Endometrial microvascular endothelial cells (primary cell): ENCODE results near the gene FAF1. TPM values are rescaled to one million over a fixed set of nuclear protein-coding genes. Genes with fewer than 3 reads are reported as not detected.

ENCODE experiments used
- in situ Hi-C: cut with HindIII; loops from 2 replicates; pipeline ENCODE4 v1.10.0; 2017; ENCODE audit warnings: low sequenced_read_pairs, low pct_unique_long_range_greater_than_20kb; ENCODE audit errors: inconsistent ontology term
- total RNA-seq: library from RNA; depleted of rRNA; stranded (reverse); fragments of >200 nt; gene quantifications from one replicate; pipeline ENCODE4 v1.2.3, GENCODE V29; 2015; ENCODE audit errors: inconsistent ontology term

Gene FAF1
- total RNA-seq, 1 donor from 2014 or later, result 72.0 TPM

DNA sequence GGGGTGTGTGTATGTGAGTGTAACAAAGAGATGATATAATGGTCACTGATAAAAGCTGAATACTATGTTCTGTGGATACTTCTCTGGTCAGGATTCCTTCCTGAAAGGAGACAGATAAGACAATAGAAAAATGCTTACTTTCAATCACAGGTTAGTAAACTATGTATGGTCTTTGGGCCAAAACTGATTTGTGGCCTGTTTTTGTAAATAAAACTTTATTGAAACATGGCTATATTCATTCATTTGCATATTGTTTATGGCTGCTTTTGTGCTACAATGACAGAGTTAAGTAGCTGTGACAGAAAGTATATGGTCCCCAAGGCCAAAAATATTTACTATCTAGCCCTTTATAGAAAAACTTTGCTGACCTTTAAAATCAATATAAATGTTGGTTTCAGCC is 454.6 kb downstream of the FAF1 start:
- in situ Hi-C loops, result no loop called here

- in situ Hi-C loops, result no loop called here
Observed at GRCh38 chr1:50503515-50503914, 456.6 kb downstream of the FAF1 start.

GRCh38 chr1:50502147-50502546 is 457.9 kb downstream of the FAF1 start:
- in situ Hi-C loops, result no loop called here

DNA sequence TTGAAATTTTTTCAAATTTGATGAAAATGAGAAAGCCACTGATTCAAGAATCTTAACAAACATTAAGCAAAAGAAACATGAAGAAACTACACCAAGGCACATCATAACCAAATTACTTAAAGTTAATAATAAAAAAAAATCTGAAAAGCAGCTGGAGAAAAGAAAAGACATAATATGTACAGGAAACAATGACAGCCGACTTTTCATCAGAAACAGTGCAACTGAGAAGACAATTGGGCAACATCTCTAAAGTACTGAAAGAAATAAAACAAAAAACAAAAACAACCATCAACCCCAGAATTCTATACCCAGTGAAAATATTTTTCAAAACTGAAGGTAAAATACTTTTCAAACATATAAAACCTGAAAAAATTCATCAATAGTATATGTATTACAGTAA is 463.1 kb downstream of the FAF1 start:
- in situ Hi-C loops, result no loop called here

GRCh38 chr1:50493710-50494109 is 466.4 kb downstream of the FAF1 start:
- in situ Hi-C loops, result no loop called here

GRCh38 chr1:50492142-50492541 is 467.9 kb downstream of the FAF1 start:
- in situ Hi-C loops, result no loop called here

- in situ Hi-C loops, result no loop called here
Observed at GRCh38 chr1:50491142-50491541, 468.9 kb downstream of the FAF1 start.

DNA sequence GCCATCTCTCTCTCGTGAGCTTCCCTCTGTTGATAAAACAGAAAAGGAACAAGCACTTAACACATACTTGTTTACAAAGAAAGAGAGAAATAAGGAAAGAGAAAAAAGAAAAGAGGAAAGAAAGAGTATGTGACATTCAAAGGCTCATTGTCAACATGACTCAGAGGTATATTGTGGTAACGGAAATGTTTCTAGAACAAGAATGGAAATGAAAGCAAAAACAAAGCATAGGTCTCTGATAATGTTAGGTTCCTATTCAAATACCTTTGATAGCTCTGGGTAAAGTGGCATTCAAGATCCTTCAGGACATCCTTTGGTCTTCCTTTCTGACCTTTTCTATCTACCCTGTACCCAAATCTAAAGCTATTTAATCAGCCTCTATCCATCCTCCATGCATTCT is 469.4 kb downstream of the FAF1 start:
- in situ Hi-C loops, result no loop called here

DNA sequence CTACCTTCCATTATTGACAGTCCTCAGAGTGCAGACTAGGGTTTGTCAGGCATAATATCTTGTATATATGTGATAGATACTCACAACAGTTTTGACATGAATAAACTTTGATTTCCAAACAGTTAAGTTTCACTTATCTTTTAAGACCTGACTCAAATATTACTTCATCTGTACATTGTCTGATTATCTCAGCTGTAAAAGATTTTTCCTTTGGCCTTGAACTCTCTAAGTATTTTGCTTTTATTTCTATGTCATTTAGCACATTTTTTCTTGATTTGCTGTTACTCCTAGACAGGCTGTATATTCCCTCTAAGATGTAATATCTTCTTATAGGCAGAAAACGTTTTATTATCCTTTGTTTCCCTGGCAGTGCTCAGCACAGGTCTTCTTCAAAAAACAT is 471.2 kb downstream of the FAF1 start:
- in situ Hi-C loops, result no loop called here

- in situ Hi-C loops, result no loop called here
Observed at GRCh38 chr1:50488356-50488755, 471.7 kb downstream of the FAF1 start.

DNA sequence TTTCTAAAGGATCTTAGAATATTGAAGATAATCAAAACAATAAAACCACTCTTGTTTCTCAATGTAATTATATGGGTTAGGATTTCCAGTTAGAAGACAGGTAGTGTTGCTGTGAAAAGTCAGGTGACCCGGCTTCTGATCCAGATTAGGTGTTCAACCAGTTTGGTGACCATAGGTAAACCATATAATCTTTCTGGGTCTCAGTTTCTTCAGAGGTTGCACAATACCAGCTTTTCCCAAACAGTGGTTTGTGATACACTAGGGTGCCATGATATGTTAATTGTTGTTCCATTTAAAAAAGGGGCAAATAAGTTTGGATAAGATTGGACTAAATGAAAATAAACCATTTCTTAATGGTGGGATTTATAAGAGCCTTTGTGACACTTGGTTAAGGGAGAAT is 472.3 kb downstream of the FAF1 start:
- in situ Hi-C loops, result no loop called here

DNA sequence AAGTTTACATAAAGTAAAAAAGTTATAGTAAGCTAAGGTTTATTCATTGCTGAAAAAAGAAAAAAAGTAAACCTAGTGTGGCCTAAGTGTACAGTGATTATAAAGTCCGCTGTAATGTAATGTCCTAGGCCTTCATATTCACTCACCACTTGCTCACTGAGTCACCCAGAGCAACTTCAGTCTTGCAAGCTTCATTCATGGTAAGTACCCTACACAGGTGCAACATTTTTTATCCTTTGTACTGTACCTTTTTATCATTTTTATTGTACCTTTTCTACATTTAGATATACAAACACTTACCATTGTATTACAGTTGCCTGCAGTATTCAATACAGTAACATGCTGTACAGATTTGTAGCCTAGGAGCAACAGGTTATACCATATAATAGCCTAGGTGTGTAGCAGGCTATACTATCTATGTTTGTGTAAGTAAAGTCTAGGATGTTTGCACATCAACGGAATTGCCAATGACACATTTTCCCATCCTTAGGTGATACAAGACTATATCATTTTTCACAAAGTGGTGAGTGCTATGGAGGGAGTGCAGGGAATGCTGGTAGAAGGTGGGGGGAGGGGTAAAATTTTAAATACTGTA is 478.8 kb downstream of the FAF1 start:
- in situ Hi-C loops, result no loop called here

DNA sequence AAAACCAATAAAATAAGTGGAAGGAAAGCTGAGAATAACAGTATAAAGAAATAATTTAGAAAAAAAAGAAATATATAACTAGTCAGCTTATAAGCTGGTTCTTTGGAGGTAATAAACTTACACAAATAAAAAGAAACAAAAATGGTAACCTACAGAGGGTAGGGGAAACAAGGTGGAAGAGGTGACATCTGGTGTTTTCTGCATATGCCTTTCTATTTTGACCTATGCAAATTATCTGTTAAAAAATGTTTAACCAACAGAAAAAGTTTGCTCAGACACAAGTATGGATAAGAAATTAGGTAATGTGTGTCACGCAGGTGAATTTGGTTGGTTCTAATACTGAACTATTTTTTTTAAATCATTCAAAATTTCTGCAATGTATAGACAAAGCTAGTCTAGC is 483.3 kb downstream of the FAF1 start:
- in situ Hi-C loops, result no loop called here

DNA sequence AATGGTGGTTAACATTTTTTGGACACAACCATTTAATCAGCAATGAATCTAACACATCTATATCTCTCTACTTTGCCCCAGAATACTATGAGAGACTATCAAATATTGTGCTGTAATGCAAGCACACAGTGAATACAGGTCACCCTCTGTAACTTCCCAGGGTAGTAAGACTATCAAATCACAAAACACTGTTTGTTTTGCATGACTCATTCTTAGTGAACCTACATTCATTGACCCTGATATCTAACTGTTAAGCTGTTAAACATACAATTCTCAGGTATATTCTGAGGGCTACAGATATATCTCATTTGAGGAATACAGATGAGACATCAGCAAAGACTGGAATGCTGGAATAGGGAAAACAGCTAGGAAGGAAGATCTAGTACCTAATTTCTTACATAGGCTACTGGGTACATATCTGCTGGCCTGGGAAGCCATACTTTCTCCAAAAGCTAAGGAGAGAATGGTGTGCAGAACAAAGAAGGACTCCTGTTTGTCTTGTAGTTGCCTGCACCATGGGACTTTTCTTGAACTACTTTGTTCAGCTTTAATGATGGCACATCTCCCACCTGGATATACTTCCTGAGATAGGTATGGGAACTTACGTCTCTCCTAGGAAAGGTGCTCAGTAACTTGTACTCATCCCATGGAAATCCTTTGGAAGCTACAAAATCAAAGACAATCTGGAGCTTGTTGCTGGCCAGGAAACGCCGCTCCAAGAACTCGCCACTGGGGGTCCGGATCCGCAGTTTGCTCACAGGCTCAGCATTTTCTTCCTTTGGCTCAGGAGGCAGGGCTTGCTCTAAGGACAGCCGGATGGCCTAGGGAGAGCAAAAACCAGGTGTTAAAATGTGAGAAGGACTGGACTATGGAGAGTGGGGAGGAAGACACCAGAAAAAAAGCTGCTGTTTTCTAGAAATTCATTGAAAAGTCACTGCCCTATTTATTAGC is 484.9 kb downstream of the FAF1 start:
- in situ Hi-C loops, result no loop called here

- in situ Hi-C loops, result no loop called here
Observed at GRCh38 chr1:50473513-50473912, 486.6 kb downstream of the FAF1 start.

GRCh38 chr1:50471967-50472366 is 488.1 kb downstream of the FAF1 start:
- in situ Hi-C loops, result no loop called here

GRCh38 chr1:50462964-50463363 is 497.1 kb downstream of the FAF1 start:
- in situ Hi-C loops, result no loop called here

GRCh38 chr1:50458507-50458906 is 501.6 kb downstream of the FAF1 start:
- in situ Hi-C loops, result no loop called here

DNA sequence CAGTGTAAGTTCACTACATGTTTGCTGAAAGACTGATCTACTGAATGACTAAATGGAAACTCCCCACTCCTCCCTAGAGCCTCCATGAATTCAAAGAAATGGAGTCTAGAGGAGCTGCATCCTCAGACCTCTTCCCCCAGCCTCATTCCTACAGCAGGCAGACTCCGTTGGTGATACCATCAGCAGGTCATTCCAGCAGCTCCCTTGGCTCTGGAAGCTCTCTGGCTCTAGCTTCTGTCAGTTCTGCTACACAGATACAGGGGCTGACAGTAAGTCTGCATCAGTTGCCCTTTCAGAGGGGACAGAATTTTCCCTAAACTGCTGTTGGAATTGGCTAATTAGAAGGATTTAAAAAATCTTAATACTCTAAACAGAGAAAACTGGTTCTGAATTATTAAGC is 505.2 kb downstream of the FAF1 start:
- in situ Hi-C loops, result no loop called here

DNA sequence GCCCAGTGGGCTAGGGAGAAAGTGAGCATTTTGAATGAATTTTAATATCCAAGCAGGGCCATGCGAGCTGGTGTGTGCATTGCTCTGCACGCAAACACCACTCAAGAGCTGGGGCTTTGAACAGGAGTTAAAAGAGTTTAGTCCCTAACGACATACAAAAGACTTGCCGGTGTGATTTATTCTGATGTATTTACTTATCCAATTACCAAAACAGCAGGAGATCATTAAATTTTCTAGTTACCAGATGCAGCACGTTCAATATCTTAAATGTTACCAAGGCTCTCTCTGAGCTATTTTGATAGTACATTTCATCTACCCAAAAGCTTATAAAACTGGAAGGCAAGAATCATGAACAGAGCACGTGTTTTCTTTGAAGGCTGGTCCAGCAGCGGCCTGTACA is 506.8 kb downstream of the FAF1 start:
- in situ Hi-C loops, result no loop called here
